ENCODE data around the gene HES4. TPM values are rescaled to one million over a fixed set of nuclear protein-coding genes. Genes with fewer than 3 reads are reported as not detected.

HES4 gene
- total RNA-seq, 1 experiment from 2014 or later: 233 TPM

- Histone ChIP-seq H3K79me2 (ENCODE audit: low read length) (peaks cover 65% of the 10 kb centered on the region), H3K4me2 (ENCODE audit: low read length) (no peak overlapping the region), H3K27me3 (ENCODE audit: low read length) (no peaks in the 10 kb centered on the region), H3K4me1 (ENCODE audit: insufficient read depth, low read length) (peaks cover 11% of the 10 kb centered on the region), H3K27ac (ENCODE audit: low read length) (no peak overlapping the region), H3F3A (ENCODE audit: low read length, unreplicated experiment) (no peaks in the 10 kb centered on the region), H3K9me2 (replicated peaks; ENCODE audit: low read length) (no peaks in the 10 kb centered on the region), H3K4me3 (ENCODE audit: low read length) (no peak overlapping the region), H3K9ac (ENCODE audit: low read length) (no peak overlapping the region), H3K36me3 (ENCODE audit: low read depth, low read length) (peaks cover 54% of the 10 kb centered on the region), H3K9me3 (ENCODE audit: low read length) (no peaks in the 10 kb centered on the region), H2AFZ (ENCODE audit: low read length) (no peak overlapping the region), H4K20me1 (ENCODE audit: low read length) (peaks cover 67% of the 10 kb centered on the region)
- BruUV-seq (replicated peaks): no TSS peak
- ATAC-seq (no peak), DNase-seq (no peak)
- TF ChIP-seq EZH2 (IDR thresholded peaks at IDR 0.05; ENCODE audit: low read length, unreplicated experiment) (no peak), EZH2phosphoT487 (IDR thresholded peaks at IDR 0.05; ENCODE audit: borderline replicate concordance, low read length) (no peak), CTCF (conservative IDR thresholded peaks at IDR 0.05; ENCODE audit: low read depth, low read length) (no peak)
- ChIA-PET CTCF (interaction anchor here (0.6 kb wide), 1 partner anchor 23 kb away, joined by 3 read pairs; no protein-coding TSS in a partner anchor), POLR2A (ENCODE audit: unreplicated experiment) (no interaction called here)
- intact Hi-C loops (cut with micrococcal nuclease): no loop called here
These were observed 38.8 kb upstream of the HES4 start for GRCh38 chr1:1038694-1039093.

GRCh38 chr1:1037366-1038327 is 37.8 kb upstream of the HES4 start:
- no TSS peak for BruUV-seq (replicated peaks)
- Histone ChIP-seq H3K9ac (ENCODE audit: low read length) (no peak overlapping the region), H3K36me3 (ENCODE audit: low read depth, low read length) (peaks cover 48% of the 10 kb centered on the region)

More at GRCh38 chr1:1037366-1038327, 37.8 kb upstream of the HES4 start:
- Histone ChIP-seq H4K20me1 (ENCODE audit: low read length) (peaks cover 59% of the 10 kb centered on the region), H3K9me2 (replicated peaks; ENCODE audit: low read length) (no peaks in the 10 kb centered on the region), H3K4me2 (ENCODE audit: low read length) (no peak overlapping the region), H3K27ac (ENCODE audit: low read length) (no peak overlapping the region), H3K4me1 (ENCODE audit: insufficient read depth, low read length) (peaks cover 11% of the 10 kb centered on the region), H3K27me3 (ENCODE audit: low read length) (no peaks in the 10 kb centered on the region), H3F3A (ENCODE audit: low read length, unreplicated experiment) (no peaks in the 10 kb centered on the region), H3K9me3 (ENCODE audit: low read length) (no peaks in the 10 kb centered on the region), H3K79me2 (ENCODE audit: low read length) (peaks cover 59% of the 10 kb centered on the region), H2AFZ (ENCODE audit: low read length) (no peak overlapping the region), H3K4me3 (ENCODE audit: low read length) (no peak overlapping the region)
- ChIA-PET POLR2A (ENCODE audit: unreplicated experiment) (interaction anchor here (0.6 kb wide), 1 partner anchor 20 kb away, joined by 3 read pairs; no protein-coding TSS in a partner anchor), CTCF (no interaction called here)
- intact Hi-C loops (cut with micrococcal nuclease): no loop called here
- no peak for DNase-seq
- TF ChIP-seq EZH2phosphoT487 (IDR thresholded peaks at IDR 0.05; ENCODE audit: borderline replicate concordance, low read length) (no peak), CTCF (conservative IDR thresholded peaks at IDR 0.05; ENCODE audit: low read depth, low read length) (no peak), EZH2 (IDR thresholded peaks at IDR 0.05; ENCODE audit: low read length, unreplicated experiment) (no peak)
- no peak for ATAC-seq
